Measurements from ENCODE around the gene LRP8.

The LRP8 gene

DNA sequence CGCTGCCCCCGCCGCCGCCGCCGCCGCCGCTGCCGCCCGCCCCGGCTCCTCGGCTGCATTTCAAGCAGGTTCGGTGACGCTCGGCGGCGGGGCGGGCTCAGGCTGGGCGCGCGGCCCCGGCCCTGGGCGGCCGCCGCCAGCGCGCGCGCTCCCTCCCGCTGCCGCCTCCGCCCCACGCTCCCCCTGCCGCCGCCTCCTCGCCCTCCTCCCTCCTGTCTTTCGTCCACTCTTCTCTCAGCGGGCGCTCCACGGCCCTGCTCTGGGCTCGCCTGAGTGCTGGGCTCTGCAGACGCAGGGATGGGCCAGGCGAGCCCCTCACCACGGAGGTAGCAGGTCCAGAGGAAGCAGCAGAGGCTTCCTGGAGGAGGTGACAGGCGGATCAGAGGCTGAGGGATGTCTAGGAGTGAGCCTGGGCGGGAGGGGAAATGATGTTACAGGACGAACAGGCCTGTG is at the start of gene LRP8:
Gene LRP8, minus strand, starts transcription at position 62 of the 453 bp plus-strand sequence. CDS start 158 bp downstream, outside the sequence.
- peak; percentile 90 for DNase-seq

DNA sequence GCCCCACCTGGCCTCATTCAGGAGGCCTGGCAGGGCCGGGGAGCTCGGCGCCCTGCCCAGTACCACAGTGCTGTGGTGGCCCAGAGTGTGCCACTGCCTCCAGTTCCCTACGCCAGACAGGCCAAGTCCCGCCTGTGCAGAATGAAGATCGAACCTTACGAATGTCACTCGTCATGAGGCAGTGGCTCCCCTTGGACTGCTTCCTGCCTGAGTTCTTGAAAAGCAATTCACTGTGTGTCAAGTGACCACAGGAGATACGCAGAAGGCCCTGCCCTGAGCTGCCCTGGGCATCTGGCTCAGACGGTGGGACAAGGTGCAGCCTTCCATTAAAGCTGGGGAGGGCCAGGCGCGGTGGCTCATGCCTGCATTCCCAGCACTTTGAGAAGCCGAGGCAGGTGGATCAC is 49.6 kb upstream of the LRP8 start:
- no peak for DNase-seq

DNA sequence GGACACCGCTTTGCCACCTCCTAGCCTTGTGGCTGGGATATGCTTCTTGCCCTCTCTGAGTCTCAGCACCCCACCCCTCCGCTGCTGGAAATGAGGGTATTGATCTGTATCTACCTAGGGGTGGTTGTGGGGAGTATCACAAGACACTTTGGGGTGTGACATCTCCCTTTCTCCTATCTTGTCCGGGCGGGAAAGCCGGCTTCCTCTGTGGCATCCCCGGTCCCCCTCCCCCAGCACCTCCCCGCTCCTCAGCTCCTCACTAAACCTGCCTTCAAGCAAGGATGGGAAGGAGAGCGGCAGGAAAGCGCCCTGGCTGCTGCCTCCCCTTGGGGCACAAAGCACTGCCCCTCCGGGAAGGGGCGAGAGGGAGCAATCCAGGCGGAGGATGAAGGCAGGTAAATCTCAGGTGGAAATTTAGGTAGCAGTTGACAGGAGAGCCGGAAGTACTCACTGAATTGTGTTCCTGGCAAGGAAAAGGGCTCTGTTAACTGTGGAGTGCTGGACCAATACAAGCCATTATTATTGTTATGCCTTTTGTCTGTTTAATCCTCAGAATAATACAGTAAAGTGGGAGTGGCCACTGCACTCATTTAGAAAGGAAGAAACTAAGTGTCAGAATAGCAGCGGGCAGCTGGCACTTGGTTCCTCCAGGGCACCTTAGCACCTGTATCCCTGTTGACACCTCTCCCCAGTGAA is 49.0 kb upstream of the LRP8 start:
- DNase-seq: no peak

DNA sequence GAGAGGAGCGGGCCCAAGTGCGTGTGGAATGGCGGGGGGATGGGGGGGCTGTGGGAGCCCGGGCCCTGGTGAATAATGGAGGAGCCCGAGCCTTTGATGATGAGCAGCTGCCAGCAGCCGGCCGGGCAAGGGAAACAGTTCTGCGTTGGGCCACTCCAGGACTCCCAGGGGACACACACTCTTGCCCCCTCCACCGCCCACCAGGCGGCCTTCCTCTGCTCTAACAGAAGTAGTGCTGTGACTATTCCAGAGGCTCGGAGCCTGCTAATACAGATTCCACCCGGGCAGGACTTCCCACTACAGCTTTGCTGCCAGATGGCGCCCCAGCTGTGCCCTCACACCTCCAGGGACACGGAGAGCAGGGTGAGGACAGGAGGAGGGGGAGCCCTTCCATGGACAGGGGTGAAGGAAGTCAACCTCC is 48.2 kb upstream of the LRP8 start:
- DNase-seq: no peak

DNA sequence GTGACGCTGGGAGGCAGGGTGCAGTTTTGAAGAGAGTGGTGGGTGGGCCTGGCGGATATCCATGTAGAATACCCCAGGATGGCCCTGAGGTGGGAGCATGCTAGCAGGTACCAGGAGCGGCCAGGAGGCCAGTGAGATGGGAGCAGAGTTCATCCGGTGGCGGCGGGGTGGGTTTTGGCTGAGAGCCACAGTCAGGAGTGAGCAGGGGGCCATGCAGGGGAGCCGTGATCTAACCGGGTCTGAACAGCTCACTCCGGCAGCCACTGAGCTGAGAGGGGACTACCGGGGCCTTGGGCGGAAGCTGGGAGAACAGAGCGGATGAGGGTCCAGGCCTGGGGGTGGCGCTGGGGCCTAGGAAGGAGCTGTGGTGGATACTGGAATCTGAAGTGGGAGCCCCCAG is 47.6 kb upstream of the LRP8 start:
- DNase-seq: no peak

DNA sequence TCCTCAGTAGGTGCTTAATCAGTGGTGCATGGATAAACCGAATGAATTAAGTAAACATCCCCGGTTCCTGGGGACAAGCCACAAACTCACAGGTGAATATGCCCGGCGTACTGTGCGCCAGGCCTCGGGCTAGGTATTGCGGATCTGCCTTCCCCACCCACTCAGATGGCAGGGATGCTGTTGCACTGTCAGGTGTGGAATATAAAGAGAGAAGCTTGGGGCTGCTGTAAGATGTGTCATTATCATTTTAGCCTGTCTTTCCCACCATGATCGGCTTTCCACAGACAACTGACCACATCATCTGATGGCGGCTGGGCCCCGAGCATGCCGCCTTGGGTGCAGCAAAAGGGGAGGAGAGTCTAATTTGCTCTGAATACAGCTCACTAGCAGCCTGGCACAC is 45.4 kb upstream of the LRP8 start:
- DNase-seq: no peak

DNA sequence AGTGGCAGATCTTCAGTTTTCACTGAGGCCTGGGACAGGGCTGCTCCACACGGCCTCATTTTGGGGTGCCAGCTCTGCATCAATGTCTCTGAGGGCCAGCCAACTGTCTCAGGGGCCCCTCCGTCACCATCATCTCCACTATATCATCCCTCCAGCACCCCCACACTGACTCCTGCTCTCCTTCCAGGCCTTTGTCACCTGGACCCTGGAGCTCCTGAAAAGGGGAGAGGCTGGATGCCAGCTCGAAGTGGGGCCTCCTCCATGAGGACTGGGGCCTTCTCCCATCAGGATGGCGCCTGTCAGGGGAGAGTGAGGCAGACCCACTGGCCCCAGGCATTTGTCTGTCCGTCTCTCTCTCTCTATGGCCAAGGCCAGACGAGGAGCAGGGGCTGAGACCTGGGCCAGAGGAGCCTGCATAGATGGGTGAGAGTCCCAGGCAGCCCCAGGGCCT is 44.7 kb upstream of the LRP8 start:
- DNase-seq: no peak

DNA sequence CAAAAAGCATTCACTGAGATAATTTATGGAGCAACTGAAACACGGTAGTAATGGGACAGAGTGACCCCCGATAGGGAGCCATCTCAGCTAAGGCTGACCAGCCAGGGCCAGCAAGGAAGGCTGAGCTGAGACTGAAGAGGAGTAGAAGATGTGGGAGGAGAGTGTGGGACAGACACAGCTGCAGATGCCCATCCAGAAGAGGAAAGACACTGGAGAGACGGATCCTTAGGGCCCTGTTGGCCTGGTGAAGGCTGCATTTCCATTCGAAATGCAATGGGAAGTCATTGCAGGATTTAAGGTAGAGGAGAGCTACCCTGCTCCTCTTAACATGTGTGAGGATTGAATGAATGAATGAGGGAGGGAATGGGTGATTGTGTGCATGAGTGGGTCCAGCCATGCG is 44.0 kb upstream of the LRP8 start:
- no peak for DNase-seq

DNA sequence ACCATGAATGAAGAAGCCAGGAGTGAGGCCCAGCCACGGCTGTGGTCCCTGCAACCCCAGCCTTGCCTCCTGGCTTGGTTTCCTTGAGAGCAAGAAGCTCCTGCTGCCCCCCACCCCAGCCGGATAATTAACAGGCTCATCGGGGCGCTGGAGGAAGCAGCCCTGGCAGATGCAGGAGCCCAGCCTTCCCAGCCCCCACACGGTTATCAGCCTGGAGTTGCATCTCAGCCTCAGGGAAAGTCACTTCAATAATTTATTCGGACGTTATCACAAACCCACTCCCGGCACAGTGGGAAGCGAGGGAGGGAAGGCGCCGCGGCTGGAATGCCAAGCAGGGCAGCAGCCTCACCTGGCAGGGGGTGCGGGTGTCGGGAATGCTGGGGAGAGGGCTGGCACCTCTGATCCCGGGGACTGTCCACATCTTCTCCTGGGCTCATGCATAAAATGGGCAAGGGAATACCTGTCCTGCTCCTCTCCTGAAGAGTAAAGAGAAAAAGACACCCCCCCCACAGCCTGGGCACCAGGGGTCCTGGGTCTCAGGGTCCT is 43.3 kb upstream of the LRP8 start:
- DNase-seq: no peak

DNA sequence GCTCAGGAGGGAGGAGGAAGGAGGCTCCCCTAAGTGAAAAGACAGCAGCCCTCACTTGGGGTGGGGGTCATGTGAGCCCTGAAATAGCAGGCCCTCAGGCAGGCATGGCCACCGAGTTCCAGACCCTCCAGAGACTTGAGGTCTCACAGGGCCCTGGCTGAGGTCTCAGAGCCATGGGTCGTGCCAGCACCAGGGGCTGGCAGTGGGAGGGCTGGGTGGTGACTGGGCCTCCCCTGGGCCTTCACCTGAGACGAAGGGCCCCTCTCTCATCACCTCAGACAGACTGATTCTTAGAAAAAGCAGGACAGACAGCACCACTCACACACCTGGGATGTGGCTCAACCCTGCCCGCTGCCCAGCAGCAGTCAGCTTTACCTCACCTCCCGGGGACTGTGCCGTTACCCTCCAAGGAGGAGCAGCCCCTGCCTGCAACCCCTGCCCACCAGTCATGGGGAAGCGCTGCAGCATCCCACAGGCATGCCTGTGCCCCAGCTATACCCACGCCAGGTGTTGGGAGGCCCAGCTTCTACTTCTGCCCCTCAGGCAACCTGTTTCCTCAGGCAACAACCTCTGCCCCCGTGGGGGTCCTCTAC is 42.6 kb upstream of the LRP8 start:
- DNase-seq: no peak

DNA sequence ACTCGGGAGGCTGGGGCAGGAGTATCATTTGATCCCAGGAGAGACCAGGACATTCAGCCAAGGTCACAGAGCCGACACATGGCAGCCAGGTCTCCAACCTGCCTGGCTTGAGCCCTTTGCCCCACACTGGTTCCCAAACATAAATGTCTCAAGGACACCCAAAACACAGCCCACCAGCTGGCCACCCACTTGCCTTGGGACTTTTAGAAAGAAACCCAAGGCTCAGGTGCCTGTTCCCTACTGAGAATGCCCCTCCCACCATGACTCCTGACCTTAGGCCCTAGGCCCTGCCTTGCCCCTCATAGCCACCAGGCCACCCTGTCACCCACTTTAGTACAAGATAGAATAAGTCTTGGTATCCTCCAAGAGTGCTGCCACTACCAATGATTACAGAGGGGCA is 41.9 kb upstream of the LRP8 start:
- no peak for DNase-seq

DNA sequence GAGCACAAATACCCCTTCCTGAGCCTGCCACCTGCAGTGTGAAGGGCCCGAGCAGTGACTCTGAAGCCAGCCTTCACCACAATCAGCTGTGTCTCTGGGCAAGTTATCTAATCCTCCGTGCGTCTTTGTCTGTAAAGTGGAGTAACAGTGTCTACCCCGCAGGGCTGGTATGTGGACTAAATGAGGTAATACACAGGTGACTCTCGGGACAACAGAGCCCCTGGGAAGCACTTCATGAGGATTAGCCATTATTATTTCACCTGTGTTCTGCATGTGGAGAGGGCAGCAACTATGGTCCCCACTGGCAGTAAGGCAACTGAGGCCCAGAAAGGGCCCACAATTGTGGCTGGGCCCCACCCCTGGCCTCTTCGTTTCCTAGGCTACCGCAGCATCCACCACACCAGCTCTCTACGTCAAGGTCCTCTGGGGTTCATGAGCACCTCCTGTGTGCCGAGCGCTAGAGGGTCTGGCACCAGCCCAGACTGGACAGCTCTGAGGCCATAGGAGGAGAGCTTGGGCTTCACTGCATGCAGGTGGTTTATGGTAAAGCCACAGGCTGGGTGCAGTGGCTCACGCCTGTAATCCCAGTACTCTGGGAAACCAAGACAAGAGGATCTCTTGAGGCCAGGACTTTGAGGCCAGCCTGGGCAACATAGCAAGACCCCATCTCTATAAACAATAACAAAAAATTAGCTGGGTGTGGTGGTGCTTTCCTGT is 41.3 kb upstream of the LRP8 start:
- DNase-seq: peak; percentile 51

DNA sequence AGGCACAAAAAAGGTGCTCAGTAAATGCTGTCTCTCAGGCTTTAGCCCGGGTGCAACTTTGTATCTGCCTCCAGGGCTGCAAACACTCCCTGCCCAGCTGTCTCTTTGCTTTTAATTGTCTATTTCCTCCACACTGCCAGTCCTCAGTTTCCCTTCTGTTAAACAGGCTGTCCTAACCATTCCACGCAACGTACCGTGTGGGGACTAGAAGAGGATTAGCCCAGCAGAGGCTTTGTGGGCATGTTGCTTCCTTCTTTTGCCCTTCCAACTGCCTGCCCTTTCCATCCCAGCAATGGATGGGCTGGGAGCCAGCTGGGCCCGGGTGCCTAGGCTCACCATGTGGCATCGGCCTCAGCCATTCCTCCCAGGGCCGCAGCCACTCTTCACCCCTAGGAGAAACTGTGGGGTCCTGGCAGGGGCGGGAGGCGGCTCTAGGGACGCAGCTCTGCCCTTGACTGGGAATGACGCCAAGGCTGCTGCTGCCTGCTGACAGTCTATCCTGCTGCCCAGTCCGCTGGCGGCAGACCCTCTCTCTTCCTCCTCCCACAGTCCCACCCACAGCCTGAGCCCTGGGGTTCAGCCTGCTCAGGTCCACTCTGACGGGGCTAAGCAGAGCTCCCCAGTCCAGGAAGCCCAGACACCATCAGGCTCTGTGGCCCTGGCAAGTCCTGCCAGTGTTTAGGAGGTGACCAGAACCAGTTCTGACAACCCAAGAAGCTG is 40.6 kb upstream of the LRP8 start:
- DNase-seq: peak; percentile 40

DNA sequence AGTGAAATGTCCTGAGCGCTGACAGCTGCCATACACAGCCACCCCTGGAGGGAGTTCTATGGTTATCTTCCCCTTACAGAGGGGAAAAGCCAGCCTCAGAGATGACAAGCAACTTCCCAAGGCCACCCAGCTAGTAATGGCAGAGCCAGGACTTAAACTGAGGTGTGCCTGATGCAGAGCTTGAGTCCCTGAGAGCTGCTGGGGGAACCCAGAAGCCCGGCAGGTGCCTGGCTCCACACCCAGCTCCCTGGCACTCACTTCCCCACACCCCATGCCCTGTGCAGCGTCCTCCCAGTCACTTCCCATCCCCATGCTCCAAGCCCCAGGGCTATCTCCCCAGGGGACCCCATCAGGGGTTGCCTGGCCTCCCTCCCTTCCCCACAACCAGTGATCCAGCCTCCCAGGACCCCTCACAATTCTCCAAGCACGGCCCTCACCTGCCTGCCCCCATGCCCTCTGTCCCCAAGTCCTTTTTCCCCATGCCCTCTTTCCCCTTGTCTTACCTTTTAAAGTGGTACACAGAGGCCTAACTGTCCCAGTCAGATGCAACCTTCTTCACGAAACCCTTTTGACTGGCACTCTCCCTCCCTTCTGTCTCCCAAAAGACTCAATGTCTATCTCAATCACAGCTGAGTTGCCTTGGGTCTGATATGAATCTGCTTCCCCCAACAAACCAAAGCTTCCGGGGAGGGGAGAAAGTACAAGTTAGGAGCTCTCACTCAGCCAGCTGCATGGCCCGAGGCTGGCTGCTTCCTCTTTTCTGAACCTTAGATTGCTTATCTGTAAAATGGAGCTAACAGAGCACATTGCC is 39.8 kb upstream of the LRP8 start:
- peak; percentile 93 for DNase-seq

DNA sequence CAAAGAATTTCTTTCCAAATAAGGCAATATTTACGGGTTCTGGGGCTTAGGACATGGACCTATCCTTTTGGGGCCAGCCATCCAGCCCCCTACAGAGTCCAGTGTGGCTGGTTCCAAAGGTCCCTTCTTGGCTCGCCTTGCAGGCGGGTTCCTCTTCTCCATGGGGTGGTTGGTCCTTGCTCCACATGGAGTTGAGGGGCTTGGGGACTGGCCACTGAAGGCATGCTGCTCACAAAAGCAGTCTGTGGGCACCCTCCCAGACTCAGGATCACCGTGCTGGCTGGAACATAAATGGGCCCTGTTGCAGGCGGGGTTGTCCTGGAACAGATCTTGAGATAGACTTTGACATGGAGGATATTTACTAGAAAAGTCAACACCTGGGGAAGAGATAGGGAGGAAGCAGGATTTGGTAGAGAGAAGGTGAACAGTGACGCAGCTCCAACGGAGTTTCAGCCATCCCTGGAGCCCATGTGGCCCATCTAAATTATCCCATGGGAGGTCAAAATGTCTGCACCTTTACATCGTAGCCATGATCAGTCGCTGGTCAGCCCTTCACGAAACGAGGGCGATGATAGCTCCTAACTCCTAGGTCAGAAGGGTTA is 39.1 kb upstream of the LRP8 start:
- no peak for DNase-seq

DNA sequence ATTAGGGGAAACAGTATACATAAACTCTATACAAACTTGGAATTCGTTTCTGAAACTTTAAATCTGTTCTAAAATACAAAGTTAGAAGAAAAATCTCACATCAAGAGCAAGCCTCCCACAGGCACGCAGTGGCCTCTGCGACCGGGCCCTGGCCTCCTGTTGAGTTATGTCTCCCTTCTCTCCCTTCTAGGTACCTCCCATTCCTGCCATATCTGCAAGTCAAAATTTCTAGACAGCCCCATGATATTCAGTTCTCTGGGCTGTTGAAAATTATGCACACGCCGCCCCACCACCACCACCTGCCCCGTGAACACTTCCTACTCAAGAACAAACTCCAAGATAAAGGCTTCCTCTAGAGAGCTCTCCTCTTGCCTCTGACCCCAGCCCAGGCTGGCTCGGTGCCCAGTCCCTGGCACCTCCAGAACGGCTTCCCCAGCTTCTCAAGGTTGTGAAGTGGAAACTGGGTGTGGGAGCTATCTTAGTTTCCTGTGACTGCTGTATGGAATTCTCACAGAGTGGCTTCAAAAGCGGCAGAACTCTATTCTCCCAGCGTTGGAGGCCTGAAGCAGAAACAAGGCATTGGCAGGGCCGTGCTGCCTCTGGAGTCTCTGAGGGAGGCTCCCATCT is 37.7 kb upstream of the LRP8 start:
- DNase-seq: peak; percentile 36

DNA sequence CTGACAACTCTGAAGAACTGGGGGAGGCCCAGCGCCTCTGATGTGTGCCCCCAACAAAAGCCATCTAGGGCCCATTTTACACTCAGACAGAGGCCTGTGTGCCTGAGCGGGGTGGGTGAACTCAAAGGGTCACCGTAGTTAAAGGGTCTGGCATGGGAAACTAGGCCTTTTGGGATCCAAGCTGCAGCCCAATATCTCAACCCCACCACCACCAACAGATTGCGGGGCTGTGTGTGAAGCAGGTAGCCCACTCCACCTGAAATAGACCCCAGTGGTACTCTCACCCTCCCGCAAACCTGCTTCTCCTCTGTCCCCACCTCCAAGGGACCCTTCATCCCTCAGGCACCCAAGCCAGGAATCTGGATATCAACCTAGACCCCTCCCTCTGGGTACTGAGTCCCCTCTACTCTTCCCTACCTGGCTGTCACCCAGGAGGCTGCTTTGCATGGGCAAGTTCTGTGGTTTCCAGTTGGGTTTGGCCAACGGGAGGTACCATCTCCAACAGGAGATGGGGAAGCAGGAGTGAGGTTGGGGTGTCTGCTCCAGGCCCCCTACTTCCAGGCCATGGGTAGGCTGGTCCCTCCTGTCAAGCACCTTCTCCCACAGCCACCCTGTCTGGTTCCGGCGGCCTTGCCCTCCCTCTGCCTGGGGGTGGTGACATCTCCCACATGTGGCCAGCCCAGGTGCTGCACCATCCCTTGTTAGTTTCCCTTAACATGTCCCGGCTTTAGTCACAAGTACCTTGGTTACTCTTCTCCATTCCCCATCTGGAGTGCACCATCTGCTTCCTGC is 35.2 kb upstream of the LRP8 start:
- DNase-seq: no peak

DNA sequence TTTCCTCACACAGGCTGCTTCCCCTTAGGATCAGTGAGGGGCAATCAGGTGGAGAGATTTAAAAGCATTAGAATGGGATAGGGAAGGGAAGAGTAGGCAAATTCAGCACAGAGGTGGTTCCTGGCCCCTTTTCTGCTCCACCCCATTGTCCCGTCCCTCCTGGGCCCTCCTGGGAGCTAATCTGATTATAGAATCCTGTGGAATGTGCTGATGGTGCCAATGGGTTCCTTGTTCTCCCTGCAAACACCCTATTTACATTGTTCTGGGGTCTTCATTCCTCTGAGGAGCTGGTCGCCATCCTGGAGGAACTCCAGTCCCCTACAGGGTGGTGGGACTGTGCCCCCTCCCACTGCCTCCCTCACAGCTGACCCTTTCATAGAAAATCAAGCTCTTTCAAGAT is 34.4 kb upstream of the LRP8 start:
- no peak for DNase-seq

DNA sequence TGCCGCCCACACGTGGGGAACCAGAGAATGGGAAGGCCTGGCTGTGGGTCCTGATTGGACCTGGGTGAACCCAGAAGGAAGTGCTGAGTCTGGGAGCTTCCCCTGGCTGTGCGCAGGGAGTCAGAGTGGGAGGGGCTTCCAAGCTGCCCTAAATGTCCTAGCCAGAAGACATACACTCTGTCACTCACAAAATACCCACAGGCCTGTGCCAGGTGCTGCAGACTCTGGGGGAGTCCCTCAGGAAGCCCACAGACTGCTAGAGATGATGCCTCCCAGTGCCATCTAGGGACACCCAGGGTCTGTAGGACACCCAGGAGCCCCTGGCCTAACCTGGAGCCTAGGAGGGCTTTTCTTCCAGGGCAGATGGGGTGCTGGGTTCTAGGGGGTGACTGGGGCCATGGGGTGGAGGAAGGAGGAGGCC is 33.7 kb upstream of the LRP8 start:
- DNase-seq: no peak

DNA sequence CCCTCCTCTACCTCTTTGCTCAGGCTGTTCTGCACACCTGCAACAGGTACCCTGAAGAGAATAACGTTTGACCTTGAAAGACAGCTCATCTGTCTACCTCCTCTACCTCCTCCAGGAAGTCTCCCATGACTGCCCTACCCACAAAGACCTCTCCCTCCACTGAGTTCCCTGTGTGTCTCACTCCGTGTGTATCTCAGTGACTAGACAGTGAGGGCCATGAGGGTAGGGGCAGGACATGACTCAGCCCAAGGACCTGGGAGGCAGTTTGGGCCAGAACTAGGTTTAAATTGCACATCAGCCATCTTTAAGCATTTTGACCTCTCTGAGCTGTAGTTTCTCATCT is 32.0 kb upstream of the LRP8 start:
- no peak for DNase-seq
